Measurements from ENCODE around the gene PPP1R12C.
A peak's percentile ranks its signal among the peaks of the same experiment; 100 is the strongest.
"Not testable (repeated sequence)": the region's sequence is repeated elsewhere in the genome, so short reads cannot be mapped to it uniquely, and the experiment has no call there.

Gene PPP1R12C

GRCh38 chr19:55109527-55110291 is 7.7 kb downstream of the PPP1R12C start:
- no peak for DNase-seq

- not testable (repeated sequence) for DNase-seq
Measured at GRCh38 chr19:55107252-55107651, 10.2 kb downstream of the PPP1R12C start.

- no peak for DNase-seq
Measured at GRCh38 chr19:55106591-55106990, 10.8 kb downstream of the PPP1R12C start.

GRCh38 chr19:55105237-55105636 is 12.2 kb downstream of the PPP1R12C start:
- no peak for DNase-seq

- DNase-seq, result no peak
Measured at GRCh38 chr19:55103190-55103589, 14.2 kb downstream of the PPP1R12C start.

GRCh38 chr19:55101261-55101660 is 16.2 kb downstream of the PPP1R12C start:
- no peak for DNase-seq

GRCh38 chr19:55099557-55100506 is 17.6 kb downstream of the PPP1R12C start:
- peak; percentile 21 for DNase-seq

- DNase-seq, result no peak
Measured at GRCh38 chr19:55098716-55099556, 18.5 kb downstream of the PPP1R12C start.

GRCh38 chr19:55097864-55098715 is 19.3 kb downstream of the PPP1R12C start:
- peak; percentile 25 for DNase-seq

- DNase-seq, result peak; percentile 16
Measured at GRCh38 chr19:55096061-55096701, 21.3 kb downstream of the PPP1R12C start.

- DNase-seq, result peak; percentile 30
Measured at GRCh38 chr19:55095260-55096060, 22.0 kb downstream of the PPP1R12C start.

- DNase-seq, result no peak
Measured at GRCh38 chr19:55094456-55095259, 22.8 kb downstream of the PPP1R12C start.

- peak; percentile 21 for DNase-seq
Measured at GRCh38 chr19:55092423-55093318, 24.8 kb downstream of the PPP1R12C start.

GRCh38 chr19:55091955-55092354 is 25.5 kb downstream of the PPP1R12C start:
- DNase-seq, result peak; percentile 41

GRCh38 chr19:55091126-55091910 is 26.1 kb downstream of the PPP1R12C start:
- DNase-seq, result peak; percentile 23

GRCh38 chr19:55090564-55090963 is 26.9 kb downstream of the PPP1R12C start:
- peak; percentile 17 for DNase-seq

GRCh38 chr19:55089342-55089944 is 28.0 kb downstream of the PPP1R12C start:
- no peak for DNase-seq

All from right hindlimb (tissue), 1 donor.